IPS-20b (cell line): ENCODE measurements around the gene PUS1.

Experiments used
- H3K27ac ChIP-seq: one replicate; pipeline ENCODE4 v1.5.1; 2013; ENCODE audit warnings: low read length
- H3K27me3 ChIP-seq: 2 replicates; pipeline ENCODE4 v1.6.1; 2013; ENCODE audit warnings: mild to moderate bottlenecking, low read length, inconsistent platforms; ENCODE audit not compliant: insufficient read depth
- H3K36me3 ChIP-seq: 2 replicates; pipeline ENCODE4 v1.6.1; 2013; ENCODE audit warnings: low read depth, mild to moderate bottlenecking, inconsistent platforms, low read length, moderate library complexity; ENCODE audit not compliant: insufficient read depth
- H3K4me1 ChIP-seq: 2 replicates; pipeline ENCODE4 v1.6.1; 2013; ENCODE audit warnings: mild to moderate bottlenecking, control low read depth, inconsistent platforms, low read length, moderate library complexity; ENCODE audit not compliant: insufficient read depth
- H3K4me3 ChIP-seq: 2 replicates; pipeline ENCODE4 v1.5.1; 2013; ENCODE audit warnings: mild to moderate bottlenecking, low read length, inconsistent platforms
- H3K9ac ChIP-seq: 2 replicates; pipeline ENCODE4 v1.6.1; 2013; ENCODE audit warnings: low read depth, mild to moderate bottlenecking, inconsistent platforms, low read length, moderate library complexity
- H3K9me3 ChIP-seq: 2 replicates; pipeline ENCODE4 v1.6.1; 2013; ENCODE audit warnings: mild to moderate bottlenecking, low read depth, low read length, inconsistent platforms; ENCODE audit not compliant: insufficient read depth

The PUS1 gene

DNA sequence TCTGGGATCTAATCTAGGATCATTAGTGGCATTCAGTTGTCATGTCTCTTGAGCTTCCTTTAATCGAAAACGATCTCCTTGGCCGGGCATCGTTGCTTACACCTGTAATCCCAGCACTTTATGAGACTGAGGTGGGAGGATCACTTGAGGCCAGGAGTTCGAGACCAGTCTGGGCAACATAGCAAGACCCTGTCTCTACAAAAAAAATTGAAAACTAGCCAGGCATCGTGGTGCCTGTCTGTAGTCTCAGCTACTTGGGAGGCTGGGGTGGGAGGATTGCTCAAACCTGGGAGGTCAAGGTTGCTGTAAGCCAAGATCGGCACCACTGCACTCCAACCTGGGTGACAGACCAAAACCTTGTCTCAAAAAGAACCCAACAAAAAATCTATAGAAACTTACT is 9.0 kb downstream of the PUS1 start:
- no peaks in the 10 kb centered on the region for H3K4me1 ChIP-seq
- H3K9me3 ChIP-seq, result no peaks in the 10 kb centered on the region
- no peak overlapping the region for H3K27ac ChIP-seq
- no peaks in the 10 kb centered on the region for H3K27me3 ChIP-seq
- H3K36me3 ChIP-seq, result peaks cover 93% of the 10 kb centered on the region
- no peak overlapping the region for H3K9ac ChIP-seq
- no peak overlapping the region for H3K4me3 ChIP-seq

DNA sequence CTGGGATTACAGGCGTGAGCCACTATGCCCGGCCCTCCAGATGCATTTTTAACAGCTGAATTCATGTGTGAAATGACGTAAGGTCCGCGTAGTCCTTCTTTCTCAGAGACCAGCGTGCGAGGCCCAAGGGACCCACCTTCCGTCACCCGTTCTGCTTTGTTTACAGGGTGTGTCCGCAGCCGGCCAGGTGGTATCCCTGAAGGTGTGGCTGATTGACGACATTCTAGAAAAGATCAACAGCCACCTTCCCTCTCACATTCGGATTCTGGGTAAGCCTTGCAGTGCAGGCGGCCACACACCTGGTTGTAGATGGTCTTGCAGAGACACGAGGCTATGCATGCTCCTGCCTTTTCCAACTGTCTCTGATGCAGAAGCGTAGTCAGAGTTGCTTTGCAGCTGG is 9.9 kb downstream of the PUS1 start:
- no peaks in the 10 kb centered on the region for H3K9me3 ChIP-seq
- H3K27ac ChIP-seq, result no peak overlapping the region
- H3K36me3 ChIP-seq, result peaks cover 93% of the 10 kb centered on the region
- H3K27me3 ChIP-seq, result no peaks in the 10 kb centered on the region
- H3K4me1 ChIP-seq, result no peaks in the 10 kb centered on the region
- H3K4me3 ChIP-seq, result no peak overlapping the region
- no peak overlapping the region for H3K9ac ChIP-seq

DNA sequence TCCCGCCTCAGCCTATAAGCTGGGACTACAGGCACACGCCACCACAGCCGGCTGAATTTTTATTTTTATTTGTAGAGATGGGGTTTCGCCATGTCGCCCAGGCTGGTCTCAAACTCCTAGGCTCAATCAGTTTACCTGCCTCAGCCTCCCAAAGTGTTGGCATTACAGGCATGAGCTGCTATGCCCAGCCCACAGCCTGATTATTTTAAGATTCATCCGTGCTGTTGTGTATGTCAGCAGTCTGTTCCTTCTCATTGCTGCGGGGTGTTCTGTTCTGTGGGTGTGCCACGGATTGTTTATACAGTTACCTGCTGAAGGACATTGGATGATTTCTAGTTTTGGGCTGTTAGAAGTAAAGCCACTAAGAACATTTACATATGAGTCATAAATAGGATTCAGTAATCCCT is 11.1 kb downstream of the PUS1 start:
- Histone ChIP-seq H3K27me3 (no peaks in the 10 kb centered on the region), H3K36me3 (peaks cover 92% of the 10 kb centered on the region), H3K4me3 (no peak overlapping the region), H3K27ac (no peak overlapping the region), H3K4me1 (no peaks in the 10 kb centered on the region), H3K9ac (no peak overlapping the region), H3K9me3 (no peaks in the 10 kb centered on the region)

DNA sequence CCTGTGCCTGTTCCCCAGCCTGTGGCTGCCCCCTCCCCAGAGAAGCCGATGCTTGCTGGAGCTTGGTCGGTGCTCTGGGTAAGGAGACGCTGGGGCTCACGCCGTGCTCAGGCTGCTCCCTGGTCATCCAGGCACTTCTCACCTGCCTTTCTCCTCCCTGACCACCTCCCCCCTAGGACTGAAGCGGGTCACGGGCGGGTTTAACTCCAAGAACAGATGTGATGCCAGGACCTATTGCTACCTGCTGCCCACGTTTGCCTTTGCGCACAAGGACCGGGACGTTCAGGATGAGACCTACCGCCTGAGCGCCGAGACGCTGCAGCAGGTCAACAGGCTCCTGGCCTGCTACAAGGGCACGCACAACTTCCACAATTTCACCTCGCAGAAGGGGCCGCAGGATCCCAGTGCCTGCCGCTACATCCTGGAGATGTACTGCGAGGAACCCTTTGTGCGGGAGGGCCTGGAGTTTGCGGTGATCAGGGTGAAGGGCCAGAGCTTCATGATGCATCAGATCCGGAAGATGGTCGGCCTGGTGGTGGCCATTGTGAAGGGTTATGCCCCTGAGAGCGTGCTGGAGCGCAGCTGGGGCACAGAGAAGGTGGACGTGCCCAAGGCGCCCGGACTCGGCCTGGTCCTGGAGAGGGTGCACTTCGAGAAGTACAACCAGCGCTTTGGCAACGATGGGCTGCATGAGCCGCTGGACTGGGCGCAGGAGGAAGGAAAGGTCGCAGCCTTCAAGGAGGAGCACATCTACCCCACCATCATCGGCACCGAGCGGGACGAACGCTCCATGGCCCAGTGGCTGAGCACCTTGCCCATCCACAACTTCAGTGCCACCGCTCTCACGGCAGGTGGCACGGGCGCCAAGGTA is 12.3 kb downstream of the PUS1 start:
- no peaks in the 10 kb centered on the region for H3K27me3 ChIP-seq
- H3K27ac ChIP-seq, result no peak overlapping the region
- peaks cover 81% of the 10 kb centered on the region for H3K36me3 ChIP-seq
- H3K9me3 ChIP-seq, result no peaks in the 10 kb centered on the region
- H3K4me1 ChIP-seq, result no peaks in the 10 kb centered on the region
- H3K9ac ChIP-seq, result no peak overlapping the region
- no peak overlapping the region for H3K4me3 ChIP-seq

DNA sequence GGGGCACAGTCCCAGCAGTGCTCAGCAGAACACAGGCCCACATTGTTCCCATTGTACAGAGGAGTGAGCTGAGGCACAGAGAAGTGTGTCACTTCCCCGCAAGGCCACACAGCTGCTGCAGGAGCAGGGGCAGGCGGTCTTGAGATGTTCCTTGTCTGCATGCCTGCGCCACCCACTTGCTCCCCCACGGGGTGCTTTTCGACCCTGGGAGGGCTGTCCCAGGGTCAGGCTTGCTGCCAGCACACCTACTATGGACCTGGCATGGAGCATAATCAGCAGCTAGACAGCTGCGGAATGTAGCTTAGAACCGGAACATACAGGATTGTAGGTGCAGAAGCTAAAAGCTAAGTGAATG is 12.9 kb downstream of the PUS1 start:
- Histone ChIP-seq H3K36me3 (peaks cover 75% of the 10 kb centered on the region), H3K27ac (no peak overlapping the region), H3K9me3 (no peaks in the 10 kb centered on the region), H3K9ac (no peak overlapping the region), H3K4me3 (no peak overlapping the region), H3K27me3 (no peaks in the 10 kb centered on the region), H3K4me1 (no peaks in the 10 kb centered on the region)

DNA sequence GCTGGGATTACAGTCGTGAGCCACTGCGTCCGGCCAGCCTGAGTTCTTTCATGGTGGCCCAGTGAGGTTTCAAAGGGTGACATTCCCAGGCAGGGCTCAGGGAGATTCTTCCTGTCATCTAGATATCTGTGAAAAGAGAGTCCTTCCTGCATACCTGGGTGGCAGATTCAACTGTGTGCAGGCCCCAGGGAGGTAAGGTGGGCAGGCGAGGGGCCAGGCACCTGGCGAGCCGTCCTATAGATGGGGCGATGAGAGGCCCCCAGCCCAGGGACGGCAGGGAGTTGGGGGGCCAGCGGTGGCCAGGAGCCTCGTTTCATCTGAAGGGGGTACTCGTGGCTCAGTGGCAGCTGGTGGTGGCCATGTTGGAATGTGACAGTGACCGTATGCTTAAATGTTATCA is 13.6 kb downstream of the PUS1 start:
- Histone ChIP-seq H3K4me3 (no peak overlapping the region), H3K9me3 (no peaks in the 10 kb centered on the region), H3K27me3 (no peaks in the 10 kb centered on the region), H3K9ac (no peak overlapping the region), H3K27ac (no peak overlapping the region), H3K4me1 (peaks cover 3% of the 10 kb centered on the region; the same call in 1 of the 2 replicates), H3K36me3 (peaks cover 68% of the 10 kb centered on the region)

DNA sequence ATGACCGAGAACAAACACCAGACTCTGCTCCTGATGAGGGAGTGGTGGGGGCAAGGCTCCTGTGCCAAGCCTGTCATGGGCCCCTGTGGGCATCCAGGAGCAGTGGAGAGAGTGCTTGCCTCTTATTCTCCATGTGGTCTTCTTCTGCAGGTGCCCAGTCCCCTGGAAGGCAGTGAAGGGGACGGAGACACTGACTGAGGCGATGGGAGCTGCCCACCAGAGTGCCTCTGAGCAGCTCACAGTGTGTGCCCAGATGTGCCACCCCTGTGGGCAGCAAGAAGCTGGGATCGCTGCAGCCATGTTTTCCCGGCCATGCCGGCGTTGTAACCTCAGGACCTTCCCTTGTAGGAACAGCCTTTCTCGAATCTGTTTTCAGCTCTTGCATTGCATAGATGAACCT is 14.3 kb downstream of the PUS1 start:
- H3K9ac ChIP-seq, result no peak overlapping the region
- H3K27ac ChIP-seq, result no peak overlapping the region
- no peaks in the 10 kb centered on the region for H3K9me3 ChIP-seq
- H3K4me1 ChIP-seq, result peaks cover 3% of the 10 kb centered on the region; the same call in 1 of the 2 replicates
- no peak overlapping the region for H3K4me3 ChIP-seq
- no peaks in the 10 kb centered on the region for H3K27me3 ChIP-seq
- H3K36me3 ChIP-seq, result peaks cover 63% of the 10 kb centered on the region

DNA sequence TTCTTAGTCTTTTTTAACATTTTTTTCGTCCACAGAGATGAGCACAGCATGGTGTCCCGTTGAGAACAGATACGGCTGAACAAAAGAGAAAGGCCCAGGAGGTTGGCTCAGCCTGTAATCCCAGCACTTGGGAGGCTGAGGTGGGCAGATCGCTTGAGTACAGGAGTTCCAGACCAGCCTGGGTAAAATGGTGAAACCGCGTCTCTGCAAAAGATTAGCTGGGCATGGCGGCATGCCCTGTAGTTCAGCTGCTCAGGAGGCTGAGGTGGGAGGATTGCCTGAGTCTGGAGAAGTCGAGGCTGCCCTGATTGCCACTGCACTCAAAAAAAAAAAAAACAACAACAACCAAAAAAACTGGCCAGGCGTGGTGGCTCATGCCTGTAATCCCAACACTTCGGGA is 14.8 kb downstream of the PUS1 start:
- peaks cover 61% of the 10 kb centered on the region for H3K36me3 ChIP-seq
- no peak overlapping the region for H3K27ac ChIP-seq
- no peaks in the 10 kb centered on the region for H3K27me3 ChIP-seq
- no peak overlapping the region for H3K4me3 ChIP-seq
- H3K9me3 ChIP-seq, result no peaks in the 10 kb centered on the region
- no peak overlapping the region for H3K9ac ChIP-seq
- H3K4me1 ChIP-seq, result peaks cover 3% of the 10 kb centered on the region; the same call in 1 of the 2 replicates

DNA sequence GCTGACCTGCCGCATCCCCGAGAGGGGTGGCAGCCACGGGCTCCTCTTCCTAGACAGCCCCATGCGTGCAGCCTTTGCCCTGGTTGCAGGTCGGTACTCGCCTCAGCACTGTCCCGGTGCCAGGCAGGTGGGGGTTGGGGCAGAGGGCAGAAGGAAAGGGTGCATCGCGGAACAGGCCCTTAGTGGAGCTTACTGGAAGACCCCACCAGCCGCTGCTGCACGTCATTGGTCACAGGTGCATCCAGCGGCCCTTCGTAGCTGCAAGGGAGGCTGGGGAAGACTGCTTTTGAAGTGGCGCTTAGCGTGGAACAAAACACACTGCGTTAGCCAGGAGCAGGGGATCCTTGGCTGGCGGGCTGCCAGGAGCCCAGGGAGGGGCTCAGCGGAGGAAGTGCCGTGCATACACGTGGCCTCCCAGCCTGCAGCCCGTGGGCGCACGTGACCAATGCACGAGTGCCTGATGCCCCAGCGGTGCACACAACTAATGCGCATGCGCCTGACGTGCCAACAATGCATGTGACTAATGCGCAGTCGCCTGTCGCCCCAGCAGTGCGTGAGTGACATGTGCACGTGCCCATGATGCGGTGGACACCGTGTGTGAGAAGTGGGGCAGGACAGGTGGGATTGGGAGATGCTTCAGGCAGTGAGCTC is 15.7 kb downstream of the PUS1 start:
- no peak overlapping the region for H3K9ac ChIP-seq
- peaks cover 52% of the 10 kb centered on the region for H3K36me3 ChIP-seq
- peaks cover 3% of the 10 kb centered on the region; the same call in 1 of the 2 replicates for H3K4me1 ChIP-seq
- no peak overlapping the region for H3K27ac ChIP-seq
- H3K4me3 ChIP-seq, result no peak overlapping the region
- no peaks in the 10 kb centered on the region for H3K27me3 ChIP-seq
- H3K9me3 ChIP-seq, result no peaks in the 10 kb centered on the region

DNA sequence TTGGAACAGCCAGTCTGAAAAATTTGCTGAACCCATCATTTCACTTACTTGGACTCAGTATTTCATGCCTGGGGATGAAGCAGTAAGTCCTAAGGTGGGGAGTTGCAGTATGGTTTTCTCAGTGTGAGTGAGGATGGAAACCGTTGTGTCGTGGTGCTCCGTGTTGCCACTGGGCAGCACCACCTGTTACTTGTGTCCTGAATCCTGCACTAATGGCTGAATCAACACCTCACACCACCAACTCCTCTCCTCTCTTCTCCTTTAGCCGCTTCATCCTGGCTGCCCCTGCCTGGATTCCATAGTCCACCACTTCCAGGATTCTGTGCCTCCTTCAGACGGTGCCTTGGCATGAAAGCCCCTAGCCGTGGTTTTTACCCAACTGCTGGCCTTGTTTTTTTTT is 17.7 kb downstream of the PUS1 start:
- peaks cover 3% of the 10 kb centered on the region; the same call in 1 of the 2 replicates for H3K4me1 ChIP-seq
- H3K27me3 ChIP-seq, result no peaks in the 10 kb centered on the region
- no peaks in the 10 kb centered on the region for H3K9me3 ChIP-seq
- peaks cover 33% of the 10 kb centered on the region for H3K36me3 ChIP-seq
- H3K9ac ChIP-seq, result no peak overlapping the region
- no peak overlapping the region for H3K4me3 ChIP-seq
- no peak overlapping the region for H3K27ac ChIP-seq

DNA sequence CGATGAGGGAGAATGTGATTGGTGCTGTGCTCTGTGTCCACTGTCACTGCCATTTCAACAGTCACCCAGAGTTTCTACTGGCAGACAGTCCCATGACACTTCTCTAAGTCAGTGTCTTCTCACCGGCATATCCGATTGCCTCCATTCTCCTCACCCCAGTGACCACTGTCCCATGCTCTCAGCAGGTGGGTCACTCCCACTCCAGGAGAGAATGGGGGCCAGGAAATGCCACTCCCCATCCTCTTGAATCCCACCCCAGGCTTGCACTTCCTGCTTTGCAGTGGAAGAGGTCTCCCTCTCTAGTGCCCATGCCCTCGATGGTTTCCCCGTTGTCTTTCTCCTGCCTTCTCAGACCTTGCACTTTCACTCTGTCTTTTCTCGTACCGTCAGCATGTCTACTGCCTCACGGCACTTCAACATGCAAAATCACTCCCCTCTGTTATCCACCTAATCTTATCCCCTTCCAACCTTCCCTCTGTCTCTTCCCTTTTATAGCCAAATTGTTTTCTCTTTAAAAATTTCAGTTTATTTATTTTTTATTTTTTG is 18.5 kb downstream of the PUS1 start:
- no peak overlapping the region for H3K9ac ChIP-seq
- H3K27ac ChIP-seq, result no peak overlapping the region
- H3K4me3 ChIP-seq, result no peak overlapping the region
- no peaks in the 10 kb centered on the region for H3K27me3 ChIP-seq
- H3K9me3 ChIP-seq, result no peaks in the 10 kb centered on the region
- H3K4me1 ChIP-seq, result peaks cover 3% of the 10 kb centered on the region; the same call in 1 of the 2 replicates
- peaks cover 25% of the 10 kb centered on the region for H3K36me3 ChIP-seq
